Keratinocyte (primary cell): ENCODE results near the gene RGSL1. TPM values are rescaled to one million over a fixed set of nuclear protein-coding genes. Genes with fewer than 3 reads are reported as not detected.

Source experiments
- DNase-seq: peaks from one replicate; pipeline ENCODE4 v3.0.0-alpha.2; 2011; ENCODE audit warnings: low read depth, missing footprints, low spot score
- FAIRE-seq: peaks from 2 replicates; lab custom pipeline; 2011; peaks lifted over from hg19 to GRCh38; lab: Jason Lieb, UNC
- H2AFZ ChIP-seq: 2 replicates; pipeline ENCODE4 v1.6.0; 2012; ENCODE audit warnings: low read length, control low read depth, inconsistent platforms; ENCODE audit not compliant: control insufficient read depth
- H3K27ac ChIP-seq: 2 replicates; pipeline ENCODE4 v1.5.1; 2011; ENCODE audit warnings: low read length; ENCODE audit not compliant: control insufficient read depth, insufficient read depth
- H3K27me3 ChIP-seq: 3 replicates; pipeline ENCODE4 v1.6.0; 2011; ENCODE audit warnings: low read length; ENCODE audit not compliant: control insufficient read depth, insufficient read depth; ENCODE audit errors: extremely low read depth
- H3K36me3 ChIP-seq, 2 experiments: 2 replicates in 1 of 2; 3 replicates in 1 of 2; pipeline ENCODE4 v1.5.1; 2011; ENCODE audit warnings: low read length in 2 of 2, mild to moderate bottlenecking in 1 of 2; ENCODE audit not compliant: control insufficient read depth in 2 of 2, insufficient read depth in 2 of 2; ENCODE audit errors: extremely low read depth in 1 of 2
- H3K4me1 ChIP-seq: 3 replicates; pipeline ENCODE4 v1.5.1; 2011; ENCODE audit warnings: low read length; ENCODE audit not compliant: control insufficient read depth, insufficient read depth; ENCODE audit errors: extremely low read depth
- H3K4me2 ChIP-seq: 3 replicates; pipeline ENCODE4 v1.6.0; 2011; ENCODE audit warnings: low read depth, low read length; ENCODE audit not compliant: control insufficient read depth, insufficient read depth; ENCODE audit errors: extremely low read depth
- H3K4me3 ChIP-seq, 3 experiments: fragments of 200-600 bp in 1 of 3; sonication (generic) in 1 of 3; 2 replicates in 2 of 3; 3 replicates in 1 of 3; pipeline ENCODE4 v1.5.1; 2011 to 2016; ENCODE audit warnings: low read length in 3 of 3, mild to moderate bottlenecking in 3 of 3, control low read depth in 2 of 3, inconsistent platforms in 1 of 3, low read depth in 1 of 3, mixed read lengths in 1 of 3, mixed run types in 1 of 3, moderate library complexity in 1 of 3; ENCODE audit not compliant: control insufficient read depth in 2 of 3, insufficient read depth in 2 of 3; ENCODE audit errors: extremely low read depth in 1 of 3
- H3K79me2 ChIP-seq: 2 replicates; pipeline ENCODE4 v1.6.0; 2012; ENCODE audit warnings: low read length; ENCODE audit not compliant: control insufficient read depth, insufficient read depth
- H3K9ac ChIP-seq: 3 replicates; pipeline ENCODE4 v1.6.0; 2011; ENCODE audit warnings: low read length; ENCODE audit not compliant: control insufficient read depth, insufficient read depth; ENCODE audit errors: extremely low read depth
- H3K9me1 ChIP-seq: 3 replicates; pipeline ENCODE4 v1.6.0; 2011; ENCODE audit warnings: low read length; ENCODE audit not compliant: control insufficient read depth, insufficient read depth; ENCODE audit errors: extremely low read depth
- H3K9me3 ChIP-seq: 2 replicates; pipeline ENCODE4 v1.5.1; 2012; ENCODE audit warnings: low read depth, low read length; ENCODE audit not compliant: control insufficient read depth
- H4K20me1 ChIP-seq: 3 replicates; pipeline ENCODE4 v1.6.0; 2011; ENCODE audit warnings: low read length; ENCODE audit not compliant: control insufficient read depth, insufficient read depth; ENCODE audit errors: extremely low read depth
- CTCF ChIP-seq, 3 experiments: IDR thresholded peaks in 1 of 3; conservative IDR thresholded peaks in 1 of 3; optimal IDR thresholded peaks in 1 of 3; 2 replicates in 2 of 3; 3 replicates in 1 of 3; pipeline versions ENCODE3 to v1.5.1; 2011; ENCODE audit warnings: low read length in 3 of 3, mild to moderate bottlenecking in 3 of 3, moderate library complexity in 2 of 3, control low read depth in 1 of 3, inconsistent platforms in 1 of 3; ENCODE audit not compliant: insufficient read depth in 2 of 3; ENCODE audit errors: extremely low read depth in 1 of 3
- EZH2 ChIP-seq: IDR thresholded peaks from one replicate; pipeline ENCODE4 v1.6.1; 2012; ENCODE audit warnings: inconsistent platforms, mild to moderate bottlenecking, low read length, moderate library complexity
- dilution Hi-C: fragments of 300-500 bp; cut with MboI; formaldehyde crosslinking; loops from one replicate; pipeline ENCODE4 v1.7.0; 2020; ENCODE audit warnings: low sequenced_read_pairs; ENCODE audit not compliant: extremely low pct_ligation_motif_present
- polyA plus RNA-seq, 5 experiments: library from polyadenylated mRNA; depleted of rRNA in 3 of 5; stranded (reverse) in 3 of 5; stranded (forward) in 1 of 5; unstranded in 1 of 5; fragments of >200 nt; gene quantifications; 1 replicate in 1 of 5; 2 replicates in 3 of 5; 3 replicates in 1 of 5; pipeline versions ENCODE4 v1.2.1 to v1.2.3, GENCODE V29; 2011 to 2012; ENCODE audit warnings: missing spikeins in 2 of 5, low read depth in 1 of 5, low replicate concordance in 1 of 5

Gene RGSL1
- polyA plus RNA-seq, 1 donor (not counting 4 experiments of a cell fraction or from before 2014, with no cell fraction given), result not detected

- Histone ChIP-seq H2AFZ (no peak overlapping the region), H3K79me2 (no peaks in the 10 kb centered on the region), H3K36me3 (no peaks in the 10 kb centered on the region), H3K4me1 (no peaks in the 10 kb centered on the region), H3K9me1 (no peaks in the 10 kb centered on the region), H3K9me3 (no peaks in the 10 kb centered on the region), H3K27ac (no peak overlapping the region), H3K4me2 (no peak overlapping the region), H3K4me3 (no peak overlapping the region), H3K27me3 (peaks cover 5% of the 10 kb centered on the region), H3K9ac (no peak overlapping the region), H4K20me1 (no peaks in the 10 kb centered on the region)
- DNase-seq, result no peak
- no peak for FAIRE-seq
- dilution Hi-C loops, result no loop called here
- TF ChIP-seq EZH2, result no peak
- no peak for TF ChIP-seq CTCF (optimal IDR thresholded peaks at IDR 0.05 in 1 of 3, IDR thresholded peaks at IDR 0.05 in 1 of 3, conservative IDR thresholded peaks at IDR 0.05 in 1 of 3; ENCODE audit: extremely low read depth in 1 of 3, insufficient read depth in 2 of 3, low read length in 3 of 3)
Observed at GRCh38 chr1:182410620-182411273, 39.2 kb upstream of the RGSL1 start.

GRCh38 chr1:182413486-182413885 is 36.5 kb upstream of the RGSL1 start:
- Histone ChIP-seq H3K9ac (no peak overlapping the region), H4K20me1 (no peaks in the 10 kb centered on the region), H3K9me3 (no peaks in the 10 kb centered on the region), H3K4me1 (no peaks in the 10 kb centered on the region), H3K4me3 (no peak overlapping the region), H3K4me2 (no peak overlapping the region), H3K79me2 (no peaks in the 10 kb centered on the region), H3K36me3 (no peaks in the 10 kb centered on the region), H3K9me1 (no peaks in the 10 kb centered on the region), H3K27ac (no peak overlapping the region), H3K27me3 (peaks cover 5% of the 10 kb centered on the region), H2AFZ (no peak overlapping the region)
- dilution Hi-C loops, result no loop called here
- TF ChIP-seq EZH2 (no peak), CTCF (optimal IDR thresholded peaks at IDR 0.05 in 1 of 3, IDR thresholded peaks at IDR 0.05 in 1 of 3, conservative IDR thresholded peaks at IDR 0.05 in 1 of 3; ENCODE audit: extremely low read depth in 1 of 3, insufficient read depth in 2 of 3, low read length in 3 of 3) (no peak)
- DNase-seq (no peak), FAIRE-seq (no peak)
